SK-N-SH treated with all-trans-retinoic acid at 6 μM for 48 hours (cell line): ENCODE data around the gene FAF1.
"Not testable (repeated sequence)": the region's sequence is repeated elsewhere in the genome, so short reads cannot be mapped to it uniquely, and the experiment has no call there.

Source experiments
- BACH2 ChIP-seq: fragments of 250-450 bp; sonication (Bioruptor Pico); IDR thresholded peaks from 2 replicates; pipeline ENCODE4 v1.9.0; 2021; ENCODE audit warnings: mild to moderate bottlenecking, borderline replicate concordance
- ESRRG ChIP-seq: fragments of 250-450 bp; sonication (Bioruptor Pico); IDR thresholded peaks from 2 replicates; pipeline ENCODE4 v1.6.1; 2021; ENCODE audit warnings: mild to moderate bottlenecking
- ISL1 ChIP-seq: fragments of 250-450 bp; sonication (Bioruptor Pico); IDR thresholded peaks from 2 replicates; pipeline ENCODE4 v2.1.2; 2022; ENCODE audit warnings: mild to moderate bottlenecking, moderate library complexity
- OSR1 ChIP-seq: fragments of 250-450 bp; sonication (Bioruptor Pico); IDR thresholded peaks from 2 replicates; pipeline ENCODE4 v1.8.0; 2022; ENCODE audit warnings: moderate library complexity, mild to moderate bottlenecking, inconsistent platforms
- TCF4 ChIP-seq: fragments of 250-450 bp; sonication (Bioruptor Pico); IDR thresholded peaks from 2 replicates; pipeline ENCODE4 v1.8.0; 2021; ENCODE audit warnings: mild to moderate bottlenecking, moderate library complexity, borderline replicate concordance
- ZNF8 ChIP-seq: fragments of 450-650 bp; formaldehyde crosslinking; IDR thresholded peaks from 2 replicates; pipeline ENCODE4 v1.5.0; 2020; ENCODE audit warnings: mild to moderate bottlenecking, moderate library complexity

DNA sequence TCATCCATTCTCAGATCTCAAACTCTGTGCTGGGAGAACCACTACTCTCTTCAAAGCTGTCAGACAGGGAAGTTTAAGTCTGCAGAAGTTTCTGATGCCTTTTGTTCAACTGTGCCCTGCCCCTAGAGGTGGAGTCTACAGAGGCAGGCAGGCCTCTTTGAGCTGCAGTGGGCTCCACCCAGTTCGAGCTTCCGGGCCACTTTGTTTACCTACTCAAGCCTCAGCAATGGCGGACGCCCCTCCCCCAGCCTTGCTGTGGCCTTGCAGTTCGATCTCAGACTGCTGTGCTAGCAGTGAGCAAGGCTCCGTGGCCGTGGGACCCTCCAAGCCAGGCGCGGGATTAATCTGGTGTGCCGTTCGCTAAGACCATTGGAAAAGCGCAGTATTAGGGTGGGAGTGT, 49.7 kb downstream of the FAF1 start:
- TF ChIP-seq ZNF8; OSR1 (CRISPR knock-in tag); BACH2 (CRISPR knock-in tag); ESRRG (CRISPR knock-in tag); TCF4 (CRISPR knock-in tag); ISL1 (CRISPR knock-in tag): not testable (repeated sequence)
